ENCODE data around the gene TPGS1. TPM values are rescaled to one million over a fixed set of nuclear protein-coding genes. Genes with fewer than 3 reads are reported as not detected.

The TPGS1 gene
- total and polyA plus RNA-seq, 2 of the 8 experiments (the other 6 are each of a cell fraction or from before 2014, with no cell fraction given) = 9.1 to 10.6 TPM

DNA sequence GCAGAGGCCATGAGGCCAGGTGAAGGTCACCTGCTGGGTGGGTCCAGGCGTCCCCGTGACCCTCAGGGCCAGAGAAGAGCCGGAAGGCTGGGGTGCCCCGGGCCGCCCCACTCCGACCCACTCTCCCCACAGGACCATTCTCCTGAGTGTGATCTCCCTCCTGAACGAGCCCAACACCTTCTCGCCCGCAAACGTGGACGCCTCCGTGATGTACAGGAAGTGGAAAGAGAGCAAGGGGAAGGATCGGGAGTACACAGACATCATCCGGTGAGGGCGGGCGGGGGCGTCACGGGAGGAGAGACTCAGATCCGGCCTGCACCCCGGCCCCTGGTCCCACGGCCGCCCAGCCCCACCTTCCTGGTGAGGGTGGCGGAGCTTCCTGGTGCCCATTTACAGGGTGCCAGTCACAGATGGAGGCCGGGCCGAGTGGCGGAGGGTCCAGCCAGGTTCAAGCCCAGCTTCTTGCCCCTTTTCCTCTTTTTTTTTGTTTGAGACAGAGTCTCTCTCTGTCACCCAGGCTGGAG is 29.6 kb downstream of the TPGS1 start:
- no peak overlapping the region for H2AFZ ChIP-seq (ENCODE audit: low read length)
- peaks cover 24% of the 10 kb centered on the region for H3K79me1 ChIP-seq (ENCODE audit: low read depth, low read length)
- no peak overlapping the region for H3K4me3 ChIP-seq (ENCODE audit: extremely low read depth in 1 of 4, insufficient read depth in 2 of 4, low read depth in 3 of 4, low read length in 4 of 4)
- H2BK5ac ChIP-seq (ENCODE audit: low read depth, low read length) = no peak overlapping the region
- H4K5ac ChIP-seq (ENCODE audit: insufficient read length, low read depth, low read length) = no peak overlapping the region
- no peak overlapping the region for H2BK20ac ChIP-seq (ENCODE audit: low read length)
- 98% methylated on average over 13 of the region's 26 CpGs; no CpG with 5 or more reads in 1 of the 2 experiments for WGBS, 2 experiments (ENCODE audit: extremely low coverage in 1 of 2, insufficient coverage in 1 of 2, insufficient read length in 1 of 2, insufficient replicate concordance in 2 of 2, low coverage in 1 of 2, low lambda C conversion rate in 2 of 2, missing lambda C conversion rate in 1 of 2)
- H3K79me2 ChIP-seq (ENCODE audit: control insufficient read depth in 1 of 2, insufficient read depth in 2 of 2, low read length in 2 of 2) = peaks cover 0 to 37% of the 10 kb centered on the region in 2 experiments; a peak in 2 of 4 replicates
- no peak overlapping the region for H2AK5ac ChIP-seq (ENCODE audit: low read depth, low read length)
- H4K20me1 ChIP-seq (replicated peaks in 1 of 2; ENCODE audit: control insufficient read depth in 1 of 2, insufficient read depth in 2 of 2, low read length in 2 of 2) = peaks cover 22 to 39% of the 10 kb centered on the region in 2 experiments
- no peak for DNase-seq (ENCODE audit: low read depth in 1 of 2, low spot score in 2 of 2)
- no peak overlapping the region for H4K91ac ChIP-seq (replicated peaks; ENCODE audit: insufficient read length, low read length)
- H3K23me2 ChIP-seq (ENCODE audit: low read depth, low read length) = peaks cover 3% of the 10 kb centered on the region; the same call in 1 of the 2 replicates
- no peak overlapping the region for H2BK12ac ChIP-seq (ENCODE audit: low read depth, low read length)
- H3K56ac ChIP-seq (replicated peaks; ENCODE audit: insufficient read length, low read depth, low read length) = no peak overlapping the region
- ChIA-PET CTCF (ENCODE audit: partially characterized antibody) (no interaction called here), POLR2A (ENCODE audit: partially characterized antibody) (interaction anchor here (0.6 kb wide), 1 partner anchor 716 kb away, joined by 3 read pairs; no protein-coding TSS in a partner anchor)
- H3K9me3 ChIP-seq (ENCODE audit: insufficient read depth in 2 of 2, low read depth in 1 of 2, low read length in 1 of 2) = no peaks in the 10 kb centered on the region
- no peak overlapping the region for H3K9ac ChIP-seq (replicated peaks in 1 of 4; ENCODE audit: extremely low read depth in 1 of 4, low read depth in 3 of 4, low read length in 3 of 4)
- no peak overlapping the region for H3K23ac ChIP-seq (ENCODE audit: insufficient read length)
- peaks cover 8 to 43% (median 24%) of the 10 kb centered on the region in 4 experiments; a peak in 6 of 8 replicates for H3K36me3 ChIP-seq (ENCODE audit: control insufficient read depth in 2 of 4, insufficient read depth in 4 of 4, low read length in 3 of 4)
- H2BK15ac ChIP-seq (ENCODE audit: low read length) = no peak overlapping the region
- H3K4me2 ChIP-seq (ENCODE audit: insufficient read depth in 1 of 2, low read depth in 2 of 2, low read length in 2 of 2) = no peak overlapping the region
- peaks cover 0 to 10% (median 8%) of the 10 kb centered on the region in 4 experiments; a peak in 6 of 7 replicates for H3K4me1 ChIP-seq (replicated peaks in 1 of 4; ENCODE audit: control insufficient read depth in 3 of 4, insufficient read depth in 4 of 4, low read length in 3 of 4)
- H3K27ac ChIP-seq (ENCODE audit: low read depth, low read length) = no peak overlapping the region
- H3K27me3 ChIP-seq (replicated peaks in 1 of 4; ENCODE audit: control insufficient read depth in 3 of 4, extremely low read depth in 1 of 4, insufficient read depth in 3 of 4, low read length in 3 of 4) = no peaks in the 10 kb centered on the region
- H2BK120ac ChIP-seq (replicated peaks; ENCODE audit: low read depth, low read length) = no peak overlapping the region
- no peak overlapping the region for H4K8ac ChIP-seq (ENCODE audit: extremely low read depth, insufficient read depth, low read length)
- no peak overlapping the region for H3K18ac ChIP-seq (ENCODE audit: extremely low read depth, low read length)
- no peak overlapping the region for H3K4ac ChIP-seq (replicated peaks; ENCODE audit: insufficient read length, low read depth, low read length)
- H3K14ac ChIP-seq (ENCODE audit: insufficient read length) = no peak overlapping the region
- FAIRE-seq = no peak
- TF ChIP-seq HDAC6 (IDR thresholded peaks at IDR 0.05; ENCODE audit: low read depth, low read length) = no peak
- TF ChIP-seq KDM4A (IDR thresholded peaks at IDR 0.05; ENCODE audit: low read depth, low read length, severe bottlenecking) = no peak
- TF ChIP-seq, protein P1, sequence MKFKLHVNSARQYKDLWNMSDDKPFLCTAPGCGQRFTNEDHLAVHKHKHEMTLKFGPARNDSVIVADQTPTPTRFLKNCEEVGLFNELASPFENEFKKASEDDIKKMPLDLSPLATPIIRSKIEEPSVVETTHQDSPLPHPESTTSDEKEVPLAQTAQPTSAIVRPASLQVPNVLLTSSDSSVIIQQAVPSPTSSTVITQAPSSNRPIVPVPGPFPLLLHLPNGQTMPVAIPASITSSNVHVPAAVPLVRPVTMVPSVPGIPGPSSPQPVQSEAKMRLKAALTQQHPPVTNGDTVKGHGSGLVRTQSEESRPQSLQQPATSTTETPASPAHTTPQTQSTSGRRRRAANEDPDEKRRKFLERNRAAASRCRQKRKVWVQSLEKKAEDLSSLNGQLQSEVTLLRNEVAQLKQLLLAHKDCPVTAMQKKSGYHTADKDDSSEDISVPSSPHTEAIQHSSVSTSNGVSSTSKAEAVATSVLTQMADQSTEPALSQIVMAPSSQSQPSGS (IDR thresholded peaks at IDR 0.05; ENCODE audit: low read length) = no peak
- TF ChIP-seq PHF8 (conservative IDR thresholded peaks at IDR 0.05; ENCODE audit: low read depth, low read length) = no peak
- no peak for TF ChIP-seq CHD1 (IDR thresholded peaks at IDR 0.05; ENCODE audit: low read depth, low read length)
- no peak for TF ChIP-seq NRF1 (IDR thresholded peaks at IDR 0.05; ENCODE audit: low read depth, low read length)
- TF ChIP-seq MAFK (IDR thresholded peaks at IDR 0.05; ENCODE audit: low read depth, low read length) = no peak
- no peak for TF ChIP-seq POLR2AphosphoS5 (IDR thresholded peaks at IDR 0.05; ENCODE audit: low read depth, low read length)
- no peak for TF ChIP-seq SUZ12 (IDR thresholded peaks at IDR 0.05; ENCODE audit: low read length)
- no peak for TF ChIP-seq CBX5 (IDR thresholded peaks at IDR 0.05; ENCODE audit: low read depth, low read length)
